ENCODE results near the gene CDH22. TPM values are rescaled to one million over a fixed set of nuclear protein-coding genes. Genes with fewer than 3 reads are reported as not detected.

The CDH22 gene
- total and polyA plus RNA-seq, 2 donors (not counting 1 experiment from before 2014, with no cell fraction given), result not detected

GRCh38 chr20:46176739-46177378, 131.4 kb downstream of the CDH22 start:
- H3K27ac ChIP-seq (ENCODE audit: insufficient read depth, low read length), result no peak overlapping the region
- no peak overlapping the region for H3K9ac ChIP-seq (ENCODE audit: insufficient read depth, low read length)
- DNase-seq (ENCODE audit: low read depth in 2 of 2), result no peak
- no peak overlapping the region for H3K4me2 ChIP-seq (ENCODE audit: extremely low read depth, insufficient read depth, low read length)
- no peak for TF ChIP-seq EZH2 (IDR thresholded peaks at IDR 0.05; ENCODE audit: low read length, missing control alignments)
- no peak for TF ChIP-seq CTCF (conservative IDR thresholded peaks at IDR 0.05 in 1 of 2, IDR thresholded peaks at IDR 0.05 in 1 of 2; ENCODE audit: low read depth in 1 of 2, low read length in 2 of 2)
- no peak overlapping the region for H2AFZ ChIP-seq (ENCODE audit: low read length)
- H3K4me3 ChIP-seq (replicated peaks in 1 of 4; ENCODE audit: control extremely low read depth in 1 of 4, insufficient read depth in 1 of 4, low read depth in 3 of 4, low read length in 4 of 4), result no peak overlapping the region
- H3K27me3 ChIP-seq (ENCODE audit: control insufficient read depth, insufficient read depth, low read length), result peaks cover 32% of the 10 kb centered on the region
- no peaks in the 10 kb centered on the region for H3K36me3 ChIP-seq (ENCODE audit: control insufficient read depth, insufficient read depth, low read length)
- no peaks in the 10 kb centered on the region for H3K79me2 ChIP-seq (ENCODE audit: control insufficient read depth, insufficient read depth, low read length)
- H3K4me1 ChIP-seq (ENCODE audit: control insufficient read depth, extremely low read depth, insufficient read depth, low read length), result no peaks in the 10 kb centered on the region
- no peaks in the 10 kb centered on the region for H3K9me3 ChIP-seq (ENCODE audit: control insufficient read depth, insufficient read depth, low read depth, low read length)
- H4K20me1 ChIP-seq (ENCODE audit: control insufficient read depth, extremely low read depth, insufficient read depth, low read length), result no peaks in the 10 kb centered on the region

GRCh38 chr20:46175127-46175494, 133.2 kb downstream of the CDH22 start:
- Histone ChIP-seq H3K27me3 (ENCODE audit: control insufficient read depth, insufficient read depth, low read length) (peaks cover 32% of the 10 kb centered on the region), H3K36me3 (ENCODE audit: control insufficient read depth, insufficient read depth, low read length) (no peaks in the 10 kb centered on the region), H3K9me3 (ENCODE audit: control insufficient read depth, insufficient read depth, low read depth, low read length) (no peaks in the 10 kb centered on the region), H3K9ac (ENCODE audit: insufficient read depth, low read length) (no peak overlapping the region), H4K20me1 (ENCODE audit: control insufficient read depth, extremely low read depth, insufficient read depth, low read length) (no peaks in the 10 kb centered on the region), H3K4me2 (ENCODE audit: extremely low read depth, insufficient read depth, low read length) (no peak overlapping the region), H2AFZ (ENCODE audit: low read length) (no peak overlapping the region), H3K27ac (ENCODE audit: insufficient read depth, low read length) (no peak overlapping the region), H3K4me1 (ENCODE audit: control insufficient read depth, extremely low read depth, insufficient read depth, low read length) (no peaks in the 10 kb centered on the region), H3K79me2 (ENCODE audit: control insufficient read depth, insufficient read depth, low read length) (no peaks in the 10 kb centered on the region), H3K4me3 (replicated peaks in 1 of 4; ENCODE audit: control extremely low read depth in 1 of 4, insufficient read depth in 1 of 4, low read depth in 3 of 4, low read length in 4 of 4) (no peak overlapping the region)
- TF ChIP-seq EZH2 (IDR thresholded peaks at IDR 0.05; ENCODE audit: low read length, missing control alignments), result no peak
- no peak for TF ChIP-seq CTCF (conservative IDR thresholded peaks at IDR 0.05 in 1 of 2, IDR thresholded peaks at IDR 0.05 in 1 of 2; ENCODE audit: low read depth in 1 of 2, low read length in 2 of 2)
- DNase-seq (ENCODE audit: low read depth in 2 of 2), result no peak

GRCh38 chr20:46174469-46175126, 133.7 kb downstream of the CDH22 start:
- no peaks in the 10 kb centered on the region for H3K79me2 ChIP-seq (ENCODE audit: control insufficient read depth, insufficient read depth, low read length)
- no peaks in the 10 kb centered on the region for H3K4me1 ChIP-seq (ENCODE audit: control insufficient read depth, extremely low read depth, insufficient read depth, low read length)
- peaks cover 32% of the 10 kb centered on the region for H3K27me3 ChIP-seq (ENCODE audit: control insufficient read depth, insufficient read depth, low read length)
- no peak overlapping the region for H3K27ac ChIP-seq (ENCODE audit: insufficient read depth, low read length)
- no peak overlapping the region for H3K4me2 ChIP-seq (ENCODE audit: extremely low read depth, insufficient read depth, low read length)
- H2AFZ ChIP-seq (ENCODE audit: low read length), result no peak overlapping the region
- no peaks in the 10 kb centered on the region for H3K36me3 ChIP-seq (ENCODE audit: control insufficient read depth, insufficient read depth, low read length)
- peak; percentile 42 to 48 for DNase-seq (ENCODE audit: low read depth in 2 of 2)
- H3K9me3 ChIP-seq (ENCODE audit: control insufficient read depth, insufficient read depth, low read depth, low read length), result no peaks in the 10 kb centered on the region
- no peak overlapping the region for H3K4me3 ChIP-seq (replicated peaks in 1 of 4; ENCODE audit: control extremely low read depth in 1 of 4, insufficient read depth in 1 of 4, low read depth in 3 of 4, low read length in 4 of 4)
- H3K9ac ChIP-seq (ENCODE audit: insufficient read depth, low read length), result no peak overlapping the region
- TF ChIP-seq CTCF (conservative IDR thresholded peaks at IDR 0.05 in 1 of 2, IDR thresholded peaks at IDR 0.05 in 1 of 2; ENCODE audit: low read depth in 1 of 2, low read length in 2 of 2) (peak; percentile 18 to 54), EZH2 (IDR thresholded peaks at IDR 0.05; ENCODE audit: low read length, missing control alignments) (no peak)
- no peaks in the 10 kb centered on the region for H4K20me1 ChIP-seq (ENCODE audit: control insufficient read depth, extremely low read depth, insufficient read depth, low read length)
